BE2C (cell line): ENCODE measurements around the gene HELZ.

Source experiments
- DNase-seq: peaks from one replicate; pipeline ENCODE4 v3.0.0-alpha.2; 2020
- H3K27me3 ChIP-seq: fragments of 250-450 bp; sonication (Bioruptor Pico); 2 replicates; pipeline ENCODE4 v1.5.1; 2020; ENCODE audit warnings: mild to moderate bottlenecking
- H3K36me3 ChIP-seq: fragments of 250-450 bp; sonication (Bioruptor Pico); 2 replicates; pipeline ENCODE4 v1.5.1; 2020; ENCODE audit warnings: mild to moderate bottlenecking
- H3K4me1 ChIP-seq: fragments of 250-450 bp; sonication (Bioruptor Pico); 2 replicates; pipeline ENCODE4 v1.5.1; 2020
- H3K4me3 ChIP-seq: 2 replicates; pipeline ENCODE4 v1.5.1; 2011; ENCODE audit warnings: low read depth, low read length
- H3K9me3 ChIP-seq: fragments of 250-450 bp; sonication (Bioruptor Pico); 2 replicates; pipeline ENCODE4 v1.5.1; 2020
- TF ChIP-seq, protein P1 (sequence below): IDR thresholded peaks from 2 replicates; pipeline ENCODE4 v1.5.1; 2012; ENCODE audit warnings: mild to moderate bottlenecking, low read depth, low read length

Gene HELZ

DNA sequence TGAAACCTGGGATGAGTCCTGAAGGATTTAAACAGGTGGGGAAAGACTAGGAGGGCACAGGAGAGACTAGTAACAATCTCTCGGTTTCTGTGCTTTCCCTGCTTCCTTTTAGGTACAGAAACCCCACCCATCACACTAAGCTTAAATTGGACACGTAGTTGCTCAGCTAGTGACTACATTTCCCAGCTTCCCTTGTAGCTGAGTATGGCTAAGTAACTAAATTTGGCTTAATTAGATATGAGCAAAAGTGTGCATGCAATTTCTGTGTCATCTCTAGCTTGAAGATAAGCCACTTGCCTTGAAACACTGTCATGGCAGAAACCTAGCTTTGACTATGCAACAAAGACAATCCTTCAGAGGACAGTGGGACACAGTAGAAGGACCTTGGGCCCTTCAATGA lies 164.2 kb downstream of the HELZ start:
- no peaks in the 10 kb centered on the region for H3K9me3 ChIP-seq
- no peak overlapping the region for H3K4me3 ChIP-seq
- peaks cover 3% of the 10 kb centered on the region; the same call in 1 of the 2 replicates for H3K4me1 ChIP-seq
- DNase-seq, result no peak
- no peaks in the 10 kb centered on the region for H3K27me3 ChIP-seq
- H3K36me3 ChIP-seq, result peaks cover 16% of the 10 kb centered on the region
- TF ChIP-seq, protein P1, sequence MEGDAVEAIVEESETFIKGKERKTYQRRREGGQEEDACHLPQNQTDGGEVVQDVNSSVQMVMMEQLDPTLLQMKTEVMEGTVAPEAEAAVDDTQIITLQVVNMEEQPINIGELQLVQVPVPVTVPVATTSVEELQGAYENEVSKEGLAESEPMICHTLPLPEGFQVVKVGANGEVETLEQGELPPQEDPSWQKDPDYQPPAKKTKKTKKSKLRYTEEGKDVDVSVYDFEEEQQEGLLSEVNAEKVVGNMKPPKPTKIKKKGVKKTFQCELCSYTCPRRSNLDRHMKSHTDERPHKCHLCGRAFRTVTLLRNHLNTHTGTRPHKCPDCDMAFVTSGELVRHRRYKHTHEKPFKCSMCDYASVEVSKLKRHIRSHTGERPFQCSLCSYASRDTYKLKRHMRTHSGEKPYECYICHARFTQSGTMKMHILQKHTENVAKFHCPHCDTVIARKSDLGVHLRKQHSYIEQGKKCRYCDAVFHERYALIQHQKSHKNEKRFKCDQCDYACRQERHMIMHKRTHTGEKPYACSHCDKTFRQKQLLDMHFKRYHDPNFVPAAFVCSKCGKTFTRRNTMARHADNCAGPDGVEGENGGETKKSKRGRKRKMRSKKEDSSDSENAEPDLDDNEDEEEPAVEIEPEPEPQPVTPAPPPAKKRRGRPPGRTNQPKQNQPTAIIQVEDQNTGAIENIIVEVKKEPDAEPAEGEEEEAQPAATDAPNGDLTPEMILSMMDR, result no peak

DNA sequence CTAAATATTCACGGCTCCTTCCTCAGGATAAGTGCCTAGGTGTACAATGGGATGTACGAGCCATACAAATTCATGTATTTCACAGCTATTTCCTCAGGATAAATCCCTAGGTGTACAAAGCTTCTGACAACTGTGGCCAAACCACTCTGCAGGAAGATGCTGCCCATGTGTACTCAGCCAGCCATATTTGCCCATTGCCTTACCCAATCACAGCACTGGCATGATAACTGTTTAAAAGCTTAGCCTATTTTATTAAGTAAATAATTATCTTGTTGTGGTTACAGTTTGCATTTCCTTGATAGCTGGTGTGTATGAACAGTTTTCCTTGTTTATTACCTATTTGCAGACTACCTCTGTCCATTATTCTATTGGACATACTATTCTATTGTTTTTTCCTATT lies 165.5 kb downstream of the HELZ start:
- peaks cover 11% of the 10 kb centered on the region for H3K36me3 ChIP-seq
- peaks cover 3% of the 10 kb centered on the region; the same call in 1 of the 2 replicates for H3K4me1 ChIP-seq
- H3K4me3 ChIP-seq, result no peak overlapping the region
- TF ChIP-seq, protein P1, result no peak
- no peaks in the 10 kb centered on the region for H3K9me3 ChIP-seq
- H3K27me3 ChIP-seq, result no peaks in the 10 kb centered on the region
- DNase-seq, result no peak

DNA sequence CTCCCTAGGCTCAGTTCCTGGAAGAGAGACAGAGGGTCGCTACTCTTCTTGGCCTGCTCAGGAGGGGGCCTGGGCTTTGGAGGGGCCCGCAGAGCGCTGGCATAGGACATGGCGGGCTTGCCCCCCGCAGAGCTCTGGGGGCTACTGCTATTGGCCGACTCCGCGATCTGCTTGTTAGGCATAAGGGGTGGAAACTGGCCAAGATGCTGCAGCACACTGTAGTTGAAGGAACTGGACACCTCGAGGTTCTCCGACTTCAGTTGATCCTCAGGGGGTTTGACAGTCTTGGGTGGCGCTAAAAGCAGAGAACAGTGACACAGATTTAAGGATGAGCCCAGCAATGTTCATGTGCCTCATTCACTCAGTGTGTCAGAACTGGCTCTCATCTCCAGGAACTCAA lies 166.7 kb downstream of the HELZ start:
- H3K27me3 ChIP-seq, result no peaks in the 10 kb centered on the region
- peaks cover 7% of the 10 kb centered on the region for H3K36me3 ChIP-seq
- H3K4me3 ChIP-seq, result no peak overlapping the region
- no peak for DNase-seq
- TF ChIP-seq, protein P1, result no peak
- H3K9me3 ChIP-seq, result no peaks in the 10 kb centered on the region
- peaks cover 3% of the 10 kb centered on the region; the same call in 1 of the 2 replicates for H3K4me1 ChIP-seq

DNA sequence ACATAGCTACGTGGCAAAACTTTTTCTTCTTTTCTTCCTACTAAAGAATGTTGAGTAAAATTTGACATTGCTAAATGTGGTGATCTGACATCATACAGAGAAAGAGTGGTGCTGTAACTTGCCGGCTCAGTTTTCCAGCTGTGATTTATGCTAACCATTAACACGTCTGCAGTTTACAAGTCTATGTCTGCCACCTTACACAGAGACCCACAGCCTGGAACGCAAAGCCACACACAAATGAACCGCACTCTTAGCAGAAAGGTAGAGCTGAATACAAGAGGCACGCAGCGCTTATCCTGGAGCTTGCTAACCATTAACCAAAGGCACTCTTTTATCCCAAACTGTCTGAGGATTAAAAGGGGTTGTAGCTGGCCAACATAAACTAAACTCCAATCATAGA lies 168.7 kb downstream of the HELZ start:
- Histone ChIP-seq H3K9me3 (no peaks in the 10 kb centered on the region), H3K4me1 (peaks cover 3% of the 10 kb centered on the region; the same call in 1 of the 2 replicates), H3K4me3 (no peak overlapping the region), H3K27me3 (no peaks in the 10 kb centered on the region), H3K36me3 (peaks cover 5% of the 10 kb centered on the region)
- DNase-seq, result no peak
- TF ChIP-seq, protein P1, result no peak

DNA sequence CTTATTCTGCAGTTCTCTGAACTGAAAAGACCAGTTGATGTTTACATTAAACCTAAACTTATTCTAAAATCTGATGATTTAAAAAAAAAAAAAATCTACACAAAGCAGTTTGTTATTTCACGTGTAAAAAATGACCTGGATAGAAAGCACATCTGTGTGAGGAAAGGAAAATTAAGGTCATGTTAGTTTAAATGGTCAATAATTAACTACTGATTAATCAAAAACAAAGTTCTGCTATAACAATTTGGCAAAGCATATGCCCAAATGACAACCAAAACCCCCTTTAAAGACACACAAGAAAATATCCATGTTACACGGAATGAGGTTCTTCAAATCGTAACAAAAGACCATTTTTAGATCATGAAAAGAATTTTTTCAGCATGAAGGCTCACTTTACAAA lies 170.2 kb downstream of the HELZ start:
- Histone ChIP-seq H3K4me1 (no peaks in the 10 kb centered on the region), H3K9me3 (no peaks in the 10 kb centered on the region), H3K4me3 (no peak overlapping the region), H3K27me3 (no peaks in the 10 kb centered on the region), H3K36me3 (peaks cover 5% of the 10 kb centered on the region)
- TF ChIP-seq, protein P1, result no peak
- DNase-seq, result no peak

DNA sequence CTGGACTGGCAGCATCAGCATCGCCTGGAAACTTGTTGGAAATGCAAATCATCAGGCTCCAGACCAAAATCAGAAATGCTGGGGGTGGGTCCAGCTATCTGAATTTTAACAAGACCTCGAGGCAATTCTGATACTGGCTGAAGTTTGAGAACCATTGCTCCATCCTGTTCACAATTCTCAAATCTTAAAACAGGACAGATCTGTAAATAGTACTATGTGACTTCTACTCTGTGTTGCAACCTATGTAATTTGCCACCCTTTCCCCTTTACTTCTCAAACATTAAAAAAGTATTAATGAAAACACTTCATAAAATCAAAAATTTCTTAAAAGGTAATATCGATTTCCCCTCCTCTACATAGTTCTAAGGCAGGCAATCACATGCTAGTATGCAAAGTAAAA lies 172.1 kb downstream of the HELZ start:
- DNase-seq, result no peak
- Histone ChIP-seq H3K36me3 (no peaks in the 10 kb centered on the region; the same call in 1 of the 2 replicates), H3K4me3 (no peak overlapping the region), H3K27me3 (no peaks in the 10 kb centered on the region), H3K4me1 (no peaks in the 10 kb centered on the region; the same call in 1 of the 2 replicates), H3K9me3 (no peaks in the 10 kb centered on the region)
- TF ChIP-seq, protein P1, result no peak
